CD4-positive, alpha-beta T cell treated with Interleukin-4 for 1 hour (primary cell): ENCODE data around the gene PTGS2.
"Not testable (repeated sequence)": the region's sequence is repeated elsewhere in the genome, so short reads cannot be mapped to it uniquely, and the experiment has no call there.

Source experiments
- DNase-seq, 2 donors: peaks; one replicate each; pipeline ENCODE4 v3.0.0-alpha.2; 2020 to 2022

Gene PTGS2

GRCh38 chr1:186669784-186670183, 10.4 kb downstream of the PTGS2 start:
- DNase-seq = not testable (repeated sequence)

GRCh38 chr1:186664217-186664616, 16.0 kb downstream of the PTGS2 start:
- not testable (repeated sequence) for DNase-seq

- no peak for DNase-seq
Observed at GRCh38 chr1:186662752-186663151, 17.5 kb downstream of the PTGS2 start.

- no peak for DNase-seq
Observed at GRCh38 chr1:186659890-186660341, 20.3 kb downstream of the PTGS2 start.

- no peak for DNase-seq
Observed at GRCh38 chr1:186658999-186659398, 21.2 kb downstream of the PTGS2 start.

GRCh38 chr1:186657481-186657880, 22.7 kb downstream of the PTGS2 start:
- no peak for DNase-seq

- DNase-seq = peak; percentile 7 to 58
Observed at GRCh38 chr1:186655876-186656275, 24.3 kb downstream of the PTGS2 start.

- DNase-seq = no peak
Observed at GRCh38 chr1:186654741-186655140, 25.5 kb downstream of the PTGS2 start.

GRCh38 chr1:186653312-186653711, 26.9 kb downstream of the PTGS2 start:
- no peak for DNase-seq

GRCh38 chr1:186648613-186649012, 31.6 kb downstream of the PTGS2 start:
- no peak for DNase-seq

- DNase-seq = not testable (repeated sequence)
Observed at GRCh38 chr1:186647985-186648384, 32.2 kb downstream of the PTGS2 start.

GRCh38 chr1:186643614-186644013, 36.6 kb downstream of the PTGS2 start:
- no peak for DNase-seq

GRCh38 chr1:186637567-186637966, 42.7 kb downstream of the PTGS2 start:
- not testable (repeated sequence) for DNase-seq

- no peak for DNase-seq
Observed at GRCh38 chr1:186636786-186637185, 43.4 kb downstream of the PTGS2 start.

GRCh38 chr1:186634511-186634910, 45.7 kb downstream of the PTGS2 start:
- no peak for DNase-seq

GRCh38 chr1:186633116-186633515, 47.1 kb downstream of the PTGS2 start:
- DNase-seq = no peak

- no peak for DNase-seq
Observed at GRCh38 chr1:186629341-186629740, 50.9 kb downstream of the PTGS2 start.

GRCh38 chr1:186628910-186629309, 51.3 kb downstream of the PTGS2 start:
- no peak for DNase-seq

GRCh38 chr1:186627019-186627418, 53.2 kb downstream of the PTGS2 start:
- DNase-seq = no peak

GRCh38 chr1:186626356-186626932, 53.8 kb downstream of the PTGS2 start:
- DNase-seq = no peak

GRCh38 chr1:186623551-186623950, 56.7 kb downstream of the PTGS2 start:
- peak in 1 of 2 donors; percentile 44 for DNase-seq
